Calu3 (cell line): Measurements from ENCODE around the gene ACAP3. TPM values are rescaled to one million over a fixed set of nuclear protein-coding genes. Genes with fewer than 3 reads are reported as not detected.

Experiments
- BruUV-seq: library from RNA; stranded (reverse); fragments of 400-500 nt; replicated peaks from 2 replicates; lab custom pipeline; 2021; lab: Mats Ljungman, UMichigan
- CTCF ChIA-PET: fragments of 300-600 bp; sonication (Branson Sonifier 250); formaldehyde crosslinking; loops from one replicate; lab custom pipeline; 2022; ENCODE audit warnings: antibody characterized with exemption; lab: Charles Lee
- DNase-seq: peaks from one replicate; pipeline ENCODE4 v3.0.0; 2022
- H3K27ac Mint-ChIP-seq: one replicate; pipeline ENCODE4 v1.8.0; 2022; ENCODE audit warnings: mixed read lengths; ENCODE audit not compliant: unreplicated experiment
- H3K27me3 Mint-ChIP-seq: one replicate; pipeline ENCODE4 v1.8.0; 2022; ENCODE audit warnings: mixed read lengths; ENCODE audit not compliant: unreplicated experiment
- H3K36me3 Mint-ChIP-seq: one replicate; pipeline ENCODE4 v1.8.0; 2022; ENCODE audit warnings: mild to moderate bottlenecking, moderate library complexity, mixed read lengths; ENCODE audit not compliant: insufficient read depth, unreplicated experiment
- H3K4me1 Mint-ChIP-seq: one replicate; pipeline ENCODE4 v1.8.0; 2022; ENCODE audit warnings: mild to moderate bottlenecking, low read depth, mixed read lengths; ENCODE audit not compliant: unreplicated experiment
- H3K4me3 Mint-ChIP-seq: one replicate; pipeline ENCODE4 v1.8.0; 2022; ENCODE audit warnings: mild to moderate bottlenecking, low read depth, moderate library complexity, mixed read lengths; ENCODE audit not compliant: unreplicated experiment
- H3K9me3 Mint-ChIP-seq: one replicate; pipeline ENCODE4 v1.8.0; 2022; ENCODE audit warnings: low read depth, mixed read lengths; ENCODE audit not compliant: unreplicated experiment
- intact Hi-C: fragments of 100-400 bp; cut with micrococcal nuclease; formaldehyde crosslinking; loops from one replicate; pipeline ENCODE4 v1.10.0; 2022; ENCODE audit not compliant: unreplicated experiment
- total RNA-seq: library from RNA; stranded (reverse); gene quantifications from 2 replicates; pipeline ENCODE4 v1.2.3, GENCODE V29; 2022
- TF ChIP-seq, protein P1 (sequence below): fragments of 200-600 bp; IDR thresholded peaks from one replicate; pipeline ENCODE4 v1.8.0; 2022; ENCODE audit warnings: antibody characterized with exemption; ENCODE audit not compliant: unreplicated experiment

ACAP3 gene
- total RNA-seq, 1 experiment from 2014 or later: 41.1 TPM

DNA sequence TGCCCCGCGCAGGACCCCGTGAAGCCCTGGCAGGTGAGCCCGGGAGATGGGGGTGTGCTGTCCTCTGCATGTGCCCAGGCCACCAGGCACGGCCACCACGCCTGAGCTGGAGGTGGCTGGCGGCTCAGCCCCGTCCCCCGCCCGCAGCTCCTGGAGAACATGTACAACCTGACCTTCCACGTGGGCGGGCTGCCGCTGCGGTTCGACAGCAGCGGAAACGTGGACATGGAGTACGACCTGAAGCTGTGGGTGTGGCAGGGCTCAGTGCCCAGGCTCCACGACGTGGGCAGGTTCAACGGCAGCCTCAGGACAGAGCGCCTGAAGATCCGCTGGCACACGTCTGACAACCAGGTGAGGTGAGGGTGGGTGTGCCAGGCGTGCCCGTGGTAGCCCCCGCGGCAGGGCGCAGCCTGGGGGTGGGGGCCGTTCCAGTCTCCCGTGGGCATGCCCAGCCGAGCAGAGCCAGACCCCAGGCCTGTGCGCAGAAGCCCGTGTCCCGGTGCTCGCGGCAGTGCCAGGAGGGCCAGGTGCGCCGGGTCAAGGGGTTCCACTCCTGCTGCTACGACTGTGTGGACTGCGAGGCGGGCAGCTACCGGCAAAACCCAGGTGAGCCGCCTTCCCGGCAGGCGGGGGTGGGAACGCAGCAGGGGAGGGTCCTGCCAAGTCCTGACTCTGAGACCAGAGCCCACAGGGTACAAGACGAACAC, 25.2 kb upstream of the ACAP3 start:
- H3K4me1 Mint-ChIP-seq: no peaks in the 10 kb centered on the region
- BruUV-seq: no TSS peak
- intact Hi-C loops: no loop called here
- CTCF ChIA-PET: no interaction called here
- no peak overlapping the region for H3K27ac Mint-ChIP-seq
- peaks cover 63% of the 10 kb centered on the region for H3K36me3 Mint-ChIP-seq
- H3K9me3 Mint-ChIP-seq: no peaks in the 10 kb centered on the region
- H3K4me3 Mint-ChIP-seq: no peak overlapping the region
- no peak for DNase-seq
- H3K27me3 Mint-ChIP-seq: no peaks in the 10 kb centered on the region
- TF ChIP-seq, protein P1, sequence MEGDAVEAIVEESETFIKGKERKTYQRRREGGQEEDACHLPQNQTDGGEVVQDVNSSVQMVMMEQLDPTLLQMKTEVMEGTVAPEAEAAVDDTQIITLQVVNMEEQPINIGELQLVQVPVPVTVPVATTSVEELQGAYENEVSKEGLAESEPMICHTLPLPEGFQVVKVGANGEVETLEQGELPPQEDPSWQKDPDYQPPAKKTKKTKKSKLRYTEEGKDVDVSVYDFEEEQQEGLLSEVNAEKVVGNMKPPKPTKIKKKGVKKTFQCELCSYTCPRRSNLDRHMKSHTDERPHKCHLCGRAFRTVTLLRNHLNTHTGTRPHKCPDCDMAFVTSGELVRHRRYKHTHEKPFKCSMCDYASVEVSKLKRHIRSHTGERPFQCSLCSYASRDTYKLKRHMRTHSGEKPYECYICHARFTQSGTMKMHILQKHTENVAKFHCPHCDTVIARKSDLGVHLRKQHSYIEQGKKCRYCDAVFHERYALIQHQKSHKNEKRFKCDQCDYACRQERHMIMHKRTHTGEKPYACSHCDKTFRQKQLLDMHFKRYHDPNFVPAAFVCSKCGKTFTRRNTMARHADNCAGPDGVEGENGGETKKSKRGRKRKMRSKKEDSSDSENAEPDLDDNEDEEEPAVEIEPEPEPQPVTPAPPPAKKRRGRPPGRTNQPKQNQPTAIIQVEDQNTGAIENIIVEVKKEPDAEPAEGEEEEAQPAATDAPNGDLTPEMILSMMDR: no peak

DNA sequence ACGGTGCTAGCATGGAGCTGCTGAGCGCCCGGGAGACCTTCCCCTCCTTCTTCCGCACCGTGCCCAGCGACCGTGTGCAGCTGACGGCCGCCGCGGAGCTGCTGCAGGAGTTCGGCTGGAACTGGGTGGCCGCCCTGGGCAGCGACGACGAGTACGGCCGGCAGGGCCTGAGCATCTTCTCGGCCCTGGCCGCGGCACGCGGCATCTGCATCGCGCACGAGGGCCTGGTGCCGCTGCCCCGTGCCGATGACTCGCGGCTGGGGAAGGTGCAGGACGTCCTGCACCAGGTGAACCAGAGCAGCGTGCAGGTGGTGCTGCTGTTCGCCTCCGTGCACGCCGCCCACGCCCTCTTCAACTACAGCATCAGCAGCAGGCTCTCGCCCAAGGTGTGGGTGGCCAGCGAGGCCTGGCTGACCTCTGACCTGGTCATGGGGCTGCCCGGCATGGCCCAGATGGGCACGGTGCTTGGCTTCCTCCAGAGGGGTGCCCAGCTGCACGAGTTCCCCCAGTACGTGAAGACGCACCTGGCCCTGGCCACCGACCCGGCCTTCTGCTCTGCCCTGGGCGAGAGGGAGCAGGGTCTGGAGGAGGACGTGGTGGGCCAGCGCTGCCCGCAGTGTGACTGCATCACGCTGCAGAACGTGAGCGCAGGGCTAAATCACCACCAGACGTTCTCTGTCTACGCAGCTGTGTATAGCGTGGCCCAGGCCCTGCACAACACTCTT, 24.5 kb upstream of the ACAP3 start:
- intact Hi-C loops: no loop called here
- CTCF ChIA-PET: no interaction called here
- no peak overlapping the region for H3K27ac Mint-ChIP-seq
- H3K36me3 Mint-ChIP-seq: peaks cover 63% of the 10 kb centered on the region
- H3K4me1 Mint-ChIP-seq: no peaks in the 10 kb centered on the region
- no TSS peak for BruUV-seq
- no peaks in the 10 kb centered on the region for H3K27me3 Mint-ChIP-seq
- H3K9me3 Mint-ChIP-seq: no peaks in the 10 kb centered on the region
- DNase-seq: no peak
- TF ChIP-seq, protein P1: no peak
- no peak overlapping the region for H3K4me3 Mint-ChIP-seq

DNA sequence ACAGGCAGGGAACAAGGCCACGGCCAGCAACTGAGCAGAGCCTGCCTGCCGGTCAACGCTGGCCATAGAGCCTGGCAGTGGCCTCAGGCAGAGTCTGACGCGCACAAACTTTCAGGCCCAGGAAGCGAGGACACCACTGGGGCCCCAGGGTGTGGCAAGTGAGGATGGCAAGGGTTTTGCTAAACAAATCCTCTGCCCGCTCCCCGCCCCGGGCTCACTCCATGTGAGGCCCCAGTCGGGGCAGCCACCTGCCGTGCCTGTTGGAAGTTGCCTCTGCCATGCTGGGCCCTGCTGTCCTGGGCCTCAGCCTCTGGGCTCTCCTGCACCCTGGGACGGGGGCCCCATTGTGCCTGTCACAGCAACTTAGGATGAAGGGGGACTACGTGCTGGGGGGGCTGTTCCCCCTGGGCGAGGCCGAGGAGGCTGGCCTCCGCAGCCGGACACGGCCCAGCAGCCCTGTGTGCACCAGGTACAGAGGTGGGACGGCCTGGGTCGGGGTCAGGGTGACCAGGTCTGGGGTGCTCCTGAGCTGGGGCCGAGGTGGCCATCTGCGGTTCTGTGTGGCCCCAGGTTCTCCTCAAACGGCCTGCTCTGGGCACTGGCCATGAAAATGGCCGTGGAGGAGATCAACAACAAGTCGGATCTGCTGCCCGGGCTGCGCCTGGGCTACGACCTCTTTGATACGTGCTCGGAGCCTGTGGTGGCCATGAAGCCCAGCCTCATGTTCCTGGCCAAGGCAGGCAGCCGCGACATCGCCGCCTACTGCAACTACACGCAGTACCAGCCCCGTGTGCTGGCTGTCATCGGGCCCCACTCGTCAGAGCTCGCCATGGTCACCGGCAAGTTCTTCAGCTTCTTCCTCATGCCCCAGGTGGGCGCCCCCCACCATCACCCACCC, 23.6 kb upstream of the ACAP3 start, which contains the start of gene TAS1R3:
Gene TAS1R3, plus strand, starts transcription at position 213 of the 898 bp plus-strand sequence. Its CDS starts 66 bp downstream, at position 279.
- TF ChIP-seq, protein P1: no peak
- intact Hi-C loops: no loop called here
- TSS peak; percentile 11 for BruUV-seq
- Mint-ChIP-seq H3K27ac (no peak within 1 kb of the TSS), H3K4me3 (no peak within 1 kb of the TSS), H3K4me1 (no peaks in the 10 kb centered on the region), H3K9me3 (no peaks in the 10 kb centered on the region), H3K27me3 (no peaks in the 10 kb centered on the region), H3K36me3 (peaks cover 67% of the 10 kb centered on the region)
- no peak for DNase-seq
- CTCF ChIA-PET: no interaction called here

DNA sequence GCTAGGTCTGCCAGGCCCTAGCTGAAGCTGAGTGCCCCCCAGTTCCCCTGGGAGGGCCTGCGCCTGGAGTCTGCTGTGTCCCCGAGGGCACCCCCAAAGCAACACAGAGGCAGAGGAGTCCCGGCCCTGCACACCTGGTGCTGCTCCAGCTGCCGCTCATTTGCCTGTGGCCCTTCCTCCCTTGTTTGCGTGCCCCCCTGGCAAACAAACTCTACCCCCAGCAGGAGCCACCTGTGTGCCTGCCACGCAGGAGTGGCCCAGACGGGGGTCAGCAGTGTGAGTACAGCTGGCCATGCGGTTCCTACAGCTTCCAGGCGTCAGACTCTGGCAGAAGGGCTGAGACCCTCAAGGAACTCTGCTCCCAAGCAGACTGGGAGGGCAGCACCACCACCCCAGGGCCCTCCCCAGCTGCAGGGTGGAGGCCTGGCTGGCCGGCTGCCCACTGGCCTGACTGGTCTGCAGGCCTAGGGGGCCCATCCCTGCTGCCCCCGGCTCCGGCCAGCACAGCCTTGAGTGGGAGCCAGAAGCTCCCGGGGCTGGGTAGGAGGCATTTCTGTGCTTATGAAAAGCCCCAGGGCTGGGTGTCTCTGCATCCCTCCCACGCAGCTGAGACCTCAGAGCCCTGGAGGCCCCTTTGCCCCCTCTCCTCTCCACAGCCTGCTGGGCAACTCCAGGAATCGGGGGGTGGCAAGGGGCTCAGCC, 22.8 kb upstream of the ACAP3 start:
- no TSS peak for BruUV-seq
- DNase-seq: no peak
- Mint-ChIP-seq H3K36me3 (peaks cover 75% of the 10 kb centered on the region), H3K27me3 (no peaks in the 10 kb centered on the region), H3K4me3 (no peak overlapping the region), H3K4me1 (no peaks in the 10 kb centered on the region), H3K27ac (no peak overlapping the region), H3K9me3 (no peaks in the 10 kb centered on the region)
- intact Hi-C loops: no loop called here
- CTCF ChIA-PET: no interaction called here
- TF ChIP-seq, protein P1: no peak
